NCI-H2081 (cell line): ENCODE data around the gene GORASP1.
"Not testable (repeated sequence)": the region's sequence is repeated elsewhere in the genome, so short reads cannot be mapped to it uniquely, and the experiment has no call there.

Source experiments
- DNase-seq, 2 experiments: peaks; one replicate each; lab custom pipeline; 2025; lab: John Stamatoyannopoulos, UW

The GORASP1 gene

GRCh38 chr3:39064646-39065045 is 42.8 kb downstream of the GORASP1 start:
- DNase-seq: no peak

GRCh38 chr3:39063143-39063542 is 44.3 kb downstream of the GORASP1 start:
- DNase-seq: no peak

GRCh38 chr3:39062180-39062579 is 45.2 kb downstream of the GORASP1 start:
- no peak for DNase-seq

GRCh38 chr3:39061228-39061627 is 46.2 kb downstream of the GORASP1 start:
- DNase-seq: not testable (repeated sequence)

GRCh38 chr3:39056151-39056550 is 51.3 kb downstream of the GORASP1 start:
- DNase-seq: no peak

- no peak for DNase-seq
Observed at GRCh38 chr3:39053696-39054095, 53.7 kb downstream of the GORASP1 start.

GRCh38 chr3:39052583-39052982 is 54.8 kb downstream of the GORASP1 start:
- DNase-seq: no peak

- peak; percentile 91 to 93 for DNase-seq
Observed at GRCh38 chr3:39051649-39052561, 55.5 kb downstream of the GORASP1 start, which contains the start of the genes SCN11A and WDR48. SCN11A (minus strand) TSS chr3:39051944; CDS start chr3:38950362, 101,582 bp downstream. WDR48 (plus strand) TSS chr3:39052016; CDS start chr3:39052026, 10 bp downstream.

GRCh38 chr3:39050029-39050428 is 57.4 kb downstream of the GORASP1 start:
- no peak for DNase-seq
